GM19372 (cell line): ENCODE data around the gene NAA25.
"Not testable (repeated sequence)": the region's sequence is repeated elsewhere in the genome, so short reads cannot be mapped to it uniquely, and the experiment has no call there.

Experiments
- ATAC-seq: cut with Tn5 transposase; IDR thresholded peaks from one replicate; pipeline ENCODE4 v1.9.1; 2021; ENCODE audit warnings: mild to moderate bottlenecking, low read depth, moderate library complexity; ENCODE audit not compliant: unreplicated experiment

Gene NAA25

DNA sequence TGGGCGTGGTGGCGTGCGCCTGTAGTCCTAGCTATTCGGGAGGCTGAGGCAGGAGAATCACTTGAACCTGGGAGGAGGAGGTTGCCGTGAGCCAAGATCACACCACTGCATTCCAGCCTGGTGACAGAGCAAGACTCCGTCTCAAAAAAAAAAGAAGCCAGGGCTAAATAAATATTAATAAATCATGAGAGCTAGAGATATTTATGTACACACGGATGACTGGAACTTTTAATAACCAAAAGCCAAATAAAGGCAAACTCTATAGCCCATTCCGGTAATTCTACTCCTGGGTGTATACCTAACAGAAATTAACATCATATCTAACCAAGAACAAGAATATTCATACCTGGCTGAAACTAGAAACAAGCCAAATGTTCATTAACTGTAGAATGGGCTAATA, 9.1 kb upstream of the NAA25 start:
- ATAC-seq, result no peak

DNA sequence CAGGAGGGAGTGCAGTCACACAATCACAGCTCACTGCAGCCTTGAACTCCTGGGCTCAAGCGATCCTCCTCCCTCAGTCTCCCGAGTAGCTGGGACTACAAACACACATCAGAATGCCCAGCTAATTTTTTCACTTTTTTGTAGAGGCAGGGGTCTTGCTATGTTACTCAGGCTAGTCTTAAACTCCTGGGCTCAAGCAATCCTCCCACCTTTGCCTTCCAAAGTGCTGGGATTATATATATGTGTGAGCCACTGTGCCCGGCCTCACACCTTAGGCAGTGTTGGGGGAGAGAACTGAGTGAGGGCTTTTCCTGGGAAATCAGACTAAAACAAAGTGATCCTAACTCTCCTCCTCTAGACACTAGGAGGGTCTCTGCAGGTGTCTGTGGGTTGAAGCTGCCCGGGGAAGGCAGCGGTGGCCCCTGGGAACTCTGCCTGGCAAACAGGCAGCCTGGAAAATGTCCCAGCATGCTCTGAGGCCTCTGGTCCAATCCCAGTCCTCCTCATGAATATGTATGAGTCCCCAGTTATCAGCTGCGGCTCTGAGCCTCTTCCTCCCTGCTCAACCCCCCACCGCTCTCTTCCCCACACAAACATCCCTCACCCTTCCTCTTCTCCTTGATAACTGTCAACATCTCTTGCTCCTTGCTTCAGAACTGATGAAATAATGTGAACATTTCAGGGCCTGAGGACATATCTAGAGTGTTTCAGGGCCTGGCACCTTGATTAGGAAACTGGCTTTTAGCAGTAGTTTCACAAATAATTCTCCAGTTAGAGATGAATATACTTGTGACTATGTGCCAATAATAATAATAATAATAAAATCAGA, 7.9 kb upstream of the NAA25 start:
- ATAC-seq, result no peak

DNA sequence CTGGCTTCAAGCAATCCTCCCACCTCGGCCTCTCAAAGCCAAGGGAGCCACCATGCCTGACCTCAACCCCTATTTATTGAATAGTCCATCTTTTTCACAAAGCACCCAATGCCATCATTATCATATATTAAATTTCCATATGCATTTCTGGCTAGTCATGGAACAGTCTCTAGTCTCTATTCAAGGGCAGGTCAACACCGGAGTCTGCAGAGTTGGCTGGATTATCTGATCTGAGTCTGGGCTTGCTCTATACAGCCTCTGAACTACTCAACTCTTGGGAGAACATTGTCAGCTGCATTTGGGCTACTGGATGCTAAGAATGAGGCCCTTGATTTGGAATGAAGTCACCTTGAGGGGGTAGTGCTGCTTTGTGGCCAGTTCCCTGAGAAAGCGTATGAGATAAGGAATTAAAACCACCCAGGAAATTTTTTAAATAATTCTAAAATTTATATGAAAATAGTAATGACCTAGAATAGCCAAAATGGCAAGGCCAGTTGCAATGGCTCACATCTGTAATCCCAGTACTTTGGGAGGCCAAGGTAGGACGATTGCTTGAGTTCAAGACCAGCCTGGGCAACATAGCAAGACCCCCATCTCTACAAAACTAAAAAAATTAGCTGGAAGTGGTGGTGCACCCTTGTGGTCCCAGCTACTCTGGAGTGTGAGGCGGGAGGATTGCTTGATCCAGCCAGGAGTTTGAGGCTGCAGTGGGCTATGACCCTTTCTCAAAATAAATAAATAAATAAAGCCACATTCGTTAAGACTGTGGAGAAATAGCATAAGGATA, 6.9 kb upstream of the NAA25 start:
- ATAC-seq, result no peak

GRCh38 chr12:112112409-112113133, 4.0 kb upstream of the NAA25 start:
- ATAC-seq, result no peak

GRCh38 chr12:112111931-112112330, 3.3 kb upstream of the NAA25 start:
- no peak for ATAC-seq

GRCh38 chr12:112110787-112111662, 2.4 kb upstream of the NAA25 start:
- not testable (repeated sequence) for ATAC-seq

- no peak for ATAC-seq
Measured at GRCh38 chr12:112107306-112108201, 1.0 kb downstream of the NAA25 start.

GRCh38 chr12:112105891-112106290, 2.7 kb downstream of the NAA25 start:
- ATAC-seq, result no peak

DNA sequence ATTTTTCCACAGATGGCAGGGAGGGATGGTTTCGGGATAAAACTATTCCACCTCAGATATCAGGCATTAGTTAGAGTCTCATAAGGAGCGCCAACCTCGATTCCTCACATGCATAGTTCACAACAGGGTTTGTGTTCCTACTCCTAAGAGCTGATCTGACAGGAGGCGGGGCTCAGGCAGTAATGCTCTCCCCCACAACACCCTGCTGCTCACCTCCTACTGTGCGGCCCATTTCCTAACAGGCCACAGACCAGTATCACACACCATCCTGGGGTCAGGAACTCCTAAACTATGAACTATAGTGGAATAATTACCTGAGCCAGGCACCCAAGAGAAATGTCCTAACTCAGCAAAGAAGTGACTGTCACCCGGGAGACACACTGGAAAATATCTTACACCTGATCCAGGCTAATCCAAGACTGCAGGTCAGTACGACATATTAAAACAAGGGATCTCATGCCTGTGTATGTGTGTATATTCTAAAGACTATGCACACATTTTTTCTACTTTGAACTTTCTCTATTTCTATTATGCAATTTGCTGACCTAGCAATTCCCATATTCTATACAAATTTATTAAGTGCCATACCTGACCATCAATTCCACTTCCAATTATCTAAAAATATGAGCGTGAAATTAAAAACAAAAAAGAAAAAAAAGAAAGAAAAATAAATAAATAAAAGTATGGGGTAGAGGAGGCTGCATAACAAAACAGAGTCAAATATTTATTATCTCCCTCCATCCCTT, 4.7 kb downstream of the NAA25 start:
- ATAC-seq, result no peak

GRCh38 chr12:112102746-112103145, 5.8 kb downstream of the NAA25 start:
- ATAC-seq, result not testable (repeated sequence)

DNA sequence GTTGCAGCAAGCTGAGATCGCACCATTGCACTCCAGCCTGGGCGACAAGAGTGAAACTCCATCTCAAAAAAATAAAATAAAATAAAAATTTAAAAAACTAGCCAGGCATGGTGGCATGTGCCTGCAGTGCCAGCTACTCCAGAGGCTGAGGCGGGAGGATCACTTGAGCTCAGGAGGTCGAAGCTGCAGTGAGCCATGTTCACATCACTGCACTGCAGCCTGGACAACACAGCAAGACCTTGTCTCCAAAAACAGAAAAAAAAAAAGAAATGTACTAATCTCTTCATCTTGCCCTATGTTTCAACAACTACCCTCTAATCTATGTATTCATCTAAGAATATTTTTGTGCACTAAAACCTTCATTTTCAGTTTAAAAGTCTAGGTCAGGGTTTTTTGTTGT, 6.5 kb downstream of the NAA25 start:
- ATAC-seq, result no peak

DNA sequence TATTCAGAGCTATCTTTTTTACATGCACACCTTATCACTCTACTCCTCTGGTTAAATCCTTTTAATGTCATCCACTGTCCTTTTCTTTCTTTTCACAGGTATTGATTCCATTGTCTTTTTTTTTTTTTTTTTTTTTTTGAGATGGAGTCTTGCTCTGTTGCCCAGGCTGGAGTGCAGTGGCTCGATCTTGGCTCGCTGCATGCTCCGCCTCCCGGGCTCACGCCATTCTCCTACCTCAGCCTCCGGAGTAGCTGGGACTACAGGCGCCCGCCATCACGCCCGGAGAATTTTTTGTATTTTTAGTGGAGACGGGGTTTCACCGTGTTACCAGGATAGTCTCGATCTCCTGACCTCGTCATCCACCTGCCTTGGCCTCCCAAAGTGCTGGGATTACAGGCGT, 8.1 kb downstream of the NAA25 start:
- ATAC-seq, result not testable (repeated sequence)

- no peak for ATAC-seq
Measured at GRCh38 chr12:112097641-112098040, 10.9 kb downstream of the NAA25 start.

DNA sequence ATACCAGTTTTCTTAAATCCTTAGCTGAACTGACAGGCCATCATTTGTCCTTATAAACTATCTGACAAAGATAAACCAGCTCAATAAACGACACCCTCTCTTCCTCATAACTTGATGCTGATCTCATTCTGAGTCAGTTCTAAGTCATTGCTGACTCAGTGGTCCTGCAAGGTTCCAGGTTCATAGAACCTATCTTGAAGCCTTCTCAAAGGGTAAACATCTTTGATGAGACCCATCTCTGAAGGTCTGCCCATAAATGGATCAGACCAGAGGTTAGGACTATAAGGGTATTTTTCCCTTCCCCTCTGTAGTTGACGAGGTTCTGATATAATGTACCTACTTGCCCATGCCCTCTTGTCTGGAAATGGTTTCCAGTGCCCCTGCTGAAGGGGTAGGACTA, 11.9 kb downstream of the NAA25 start:
- no peak for ATAC-seq

GRCh38 chr12:112096070-112096469, 12.5 kb downstream of the NAA25 start:
- ATAC-seq, result no peak

DNA sequence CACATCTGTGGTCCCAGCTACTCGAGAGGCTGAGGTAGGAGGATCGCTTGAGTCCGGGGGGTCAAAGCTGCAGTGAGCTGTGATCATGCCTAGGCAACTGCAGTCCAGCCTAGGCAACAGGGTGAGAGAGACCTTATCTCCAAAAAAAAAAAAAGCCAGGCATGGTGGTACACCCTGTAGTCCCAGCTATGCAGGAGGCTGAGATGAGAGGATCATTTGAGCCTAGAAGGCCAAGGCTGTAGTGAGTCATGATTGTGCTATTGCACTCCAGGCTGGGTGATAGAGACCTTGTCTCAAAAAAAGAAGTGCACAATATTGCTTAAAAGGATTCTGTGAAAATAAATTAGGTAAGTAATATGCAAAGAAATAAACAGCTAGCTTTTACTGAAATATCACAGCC, 17.0 kb downstream of the NAA25 start:
- ATAC-seq, result no peak

- no peak for ATAC-seq
Measured at GRCh38 chr12:112087851-112088250, 20.7 kb downstream of the NAA25 start.

DNA sequence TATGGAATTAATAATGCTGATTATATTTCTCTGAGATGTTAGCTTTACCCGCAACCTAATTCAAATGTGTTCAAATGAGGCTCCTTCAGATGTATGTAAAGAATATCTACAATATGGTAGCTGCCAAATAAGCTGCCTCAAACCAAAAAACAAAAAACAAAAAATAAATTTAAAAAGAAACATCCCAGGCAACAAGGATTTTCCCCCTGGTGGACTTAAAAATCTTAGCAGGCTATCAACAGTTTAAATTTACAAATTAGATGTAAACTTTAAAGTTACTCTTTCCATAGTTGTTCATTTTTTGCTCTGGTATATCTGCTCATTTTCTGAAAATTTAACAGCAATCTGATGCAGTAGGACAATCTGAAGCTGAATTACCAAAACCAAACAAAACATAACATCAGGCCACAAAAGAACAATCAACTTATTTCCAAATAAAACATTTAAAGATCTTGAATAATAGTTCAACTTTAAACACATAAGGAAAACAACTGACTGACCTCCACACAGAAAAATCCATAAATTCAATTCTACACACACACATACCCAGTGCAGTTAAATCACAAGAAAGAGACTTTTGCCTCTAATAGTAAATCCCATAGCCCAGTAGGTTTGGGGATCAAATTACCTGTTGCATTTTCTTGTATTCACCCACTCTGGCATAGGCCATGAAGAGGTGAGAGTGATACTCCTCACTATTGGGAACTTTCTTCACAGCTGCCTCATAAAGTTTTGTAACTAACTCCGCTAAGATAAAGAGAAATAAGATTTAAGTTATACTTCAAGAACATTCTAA, 21.3 kb downstream of the NAA25 start:
- ATAC-seq, result no peak
